GM23338 (cell line): ENCODE measurements around the gene SLC37A1. TPM values are rescaled to one million over a fixed set of nuclear protein-coding genes. Genes with fewer than 3 reads are reported as not detected.

Source experiments
- ATAC-seq: fragments of 200-7000 bp; cut with Tn5 transposase; 3 replicates; pipeline ENCODE4 v1.9.1; 2020
- DNase-seq: peaks from one replicate; pipeline ENCODE4 v3.0.0-alpha.2; 2015; ENCODE audit warnings: low spot score
- H2AFZ ChIP-seq: fragments of 200-600 bp; sonication (generic); 2 replicates; pipeline ENCODE4 v1.8.0; 2016; ENCODE audit warnings: antibody characterized with exemption, mild to moderate bottlenecking, moderate library complexity
- H3F3A ChIP-seq: fragments of 200-600 bp; sonication (generic); replicated peaks from 2 replicates; pipeline ENCODE4 v1.8.0; 2017; ENCODE audit warnings: antibody characterized with exemption, mixed run types, low read depth
- H3K27ac ChIP-seq: fragments of 200-600 bp; sonication (generic); 2 replicates; pipeline ENCODE4 v1.6.1; 2016; ENCODE audit warnings: low read depth
- H3K27me3 ChIP-seq: fragments of 200-600 bp; sonication (generic); 2 replicates; pipeline ENCODE4 v1.8.0; 2016; ENCODE audit warnings: mild to moderate bottlenecking, mixed run types, moderate library complexity; ENCODE audit not compliant: insufficient read depth
- H3K36me3 ChIP-seq: fragments of 200-600 bp; sonication (generic); 2 replicates; pipeline ENCODE4 v1.8.0; 2016; ENCODE audit warnings: mild to moderate bottlenecking; ENCODE audit not compliant: insufficient read depth
- H3K4me1 ChIP-seq: fragments of 200-600 bp; sonication (generic); 2 replicates; pipeline ENCODE4 v1.8.0; 2016; ENCODE audit warnings: mild to moderate bottlenecking, moderate library complexity; ENCODE audit not compliant: insufficient read depth
- H3K4me2 ChIP-seq: fragments of 200-600 bp; sonication (generic); 2 replicates; pipeline ENCODE4 v1.7.1; 2017; ENCODE audit warnings: mixed run types
- H3K4me3 ChIP-seq: fragments of 200-600 bp; sonication (generic); 2 replicates; pipeline ENCODE4 v1.6.1; 2016; ENCODE audit warnings: mixed run types
- H3K79me2 ChIP-seq: fragments of 200-600 bp; sonication (generic); replicated peaks from 2 replicates; pipeline ENCODE4 v1.8.0; 2017; ENCODE audit warnings: mild to moderate bottlenecking; ENCODE audit not compliant: insufficient read depth
- H3K9me2 ChIP-seq: fragments of 200-600 bp; sonication (generic); 2 replicates; pipeline ENCODE4 v1.8.0; 2017; ENCODE audit not compliant: insufficient read depth
- H4K20me1 ChIP-seq: fragments of 200-600 bp; sonication (generic); replicated peaks from 2 replicates; pipeline ENCODE4 v1.8.0; 2017; ENCODE audit warnings: mild to moderate bottlenecking; ENCODE audit not compliant: insufficient read depth
- H3K27ac Mint-ChIP-seq: 2 replicates; pipeline ENCODE4 v1.8.0; 2020; ENCODE audit warnings: inconsistent platforms, mild to moderate bottlenecking, moderate library complexity, mixed read lengths
- H3K27me3 Mint-ChIP-seq: 3 replicates; pipeline ENCODE4 v1.8.0; 2022; ENCODE audit warnings: low read depth, mild to moderate bottlenecking, moderate library complexity, mixed read lengths, inconsistent platforms; ENCODE audit not compliant: insufficient read depth, poor library complexity
- H3K36me3 Mint-ChIP-seq: 3 replicates; pipeline ENCODE4 v1.8.0; 2021; ENCODE audit warnings: low read depth, mild to moderate bottlenecking, inconsistent platforms, moderate library complexity, mixed read lengths
- H3K4me1 Mint-ChIP-seq: 3 replicates; pipeline ENCODE4 v1.8.0; 2020; ENCODE audit warnings: mild to moderate bottlenecking, inconsistent platforms, mixed read lengths
- H3K4me3 Mint-ChIP-seq: 3 replicates; pipeline ENCODE4 v1.8.0; 2021; ENCODE audit warnings: moderate library complexity, mild to moderate bottlenecking, inconsistent platforms, mixed read lengths
- H3K9me3 Mint-ChIP-seq: 3 replicates; pipeline ENCODE4 v1.8.0; 2020; ENCODE audit warnings: moderate library complexity, mild to moderate bottlenecking, inconsistent platforms, mixed read lengths
- CREB1 ChIP-seq: fragments of 250-450 bp; sonication (Bioruptor Pico); IDR thresholded peaks from 2 replicates; pipeline ENCODE4 v1.5.0; 2020; ENCODE audit warnings: low read depth, mild to moderate bottlenecking, moderate library complexity
- EZH2 ChIP-seq: fragments of 200-600 bp; sonication (generic); IDR thresholded peaks from one replicate; pipeline ENCODE4 v1.8.0; 2017; ENCODE audit warnings: antibody characterized with exemption, mild to moderate bottlenecking, low read depth; ENCODE audit not compliant: unreplicated experiment
- EZH2phosphoT487 ChIP-seq: fragments of 200-600 bp; sonication (generic); IDR thresholded peaks from one replicate; pipeline ENCODE4 v1.8.1; 2018; ENCODE audit warnings: antibody characterized with exemption; ENCODE audit not compliant: unreplicated experiment
- JUNB ChIP-seq: IDR thresholded peaks from one replicate; pipeline ENCODE4 v1.6.1; 2016; ENCODE audit warnings: antibody characterized with exemption; ENCODE audit not compliant: unreplicated experiment
- NANOG ChIP-seq: IDR thresholded peaks from 2 replicates; pipeline ENCODE4 v1.6.1; 2016; ENCODE audit warnings: antibody characterized with exemption, borderline replicate concordance
- POLR2AphosphoS5 ChIP-seq: IDR thresholded peaks from 2 replicates; pipeline ENCODE4 v1.6.1; 2016; ENCODE audit warnings: antibody characterized with exemption, low read depth
- STAT1 ChIP-seq: IDR thresholded peaks from one replicate; pipeline ENCODE4 v1.6.1; 2016; ENCODE audit warnings: antibody characterized with exemption; ENCODE audit not compliant: unreplicated experiment
- ZNF114 ChIP-seq: fragments of 250-450 bp; sonication (Bioruptor Pico); IDR thresholded peaks from 2 replicates; pipeline ENCODE4 v1.5.0; 2020; ENCODE audit warnings: mild to moderate bottlenecking, moderate library complexity
- ZNF331 ChIP-seq: fragments of 250-450 bp; sonication (Bioruptor Pico); IDR thresholded peaks from 2 replicates; pipeline ENCODE4 v1.5.0; 2020; ENCODE audit warnings: low read depth, mild to moderate bottlenecking, moderate library complexity
- polyA plus RNA-seq: library from polyadenylated mRNA; unstranded; fragments of >200 nt; fragmentation: Nextera tagmentation; extraction: Ambion mirVana; gene quantifications from 2 replicates; pipeline ENCODE4 v1.2.1, GENCODE V29; 2016
- total RNA-seq: library from RNA; depleted of rRNA; stranded (reverse); fragments of >200 nt; shearing (Covaris generic); gene quantifications from 2 replicates; pipeline ENCODE4 v1.2.3, GENCODE V29; 2014
- TF ChIP-seq, protein P1 (sequence below), 2 experiments: fragments of 200-600 bp in 1 of 2; sonication (generic) in 1 of 2; conservative IDR thresholded peaks; 2 replicates each; pipeline versions ENCODE4 v1.5.1 to v1.6.1; 2016 to 2017; ENCODE audit warnings: antibody characterized with exemption in 2 of 2, low read depth in 2 of 2, mild to moderate bottlenecking in 2 of 2, moderate library complexity in 1 of 2
- TF ChIP-seq, protein P2 (sequence below): IDR thresholded peaks from 2 replicates; pipeline ENCODE4 v1.6.1; 2016; ENCODE audit warnings: antibody characterized with exemption
- TF ChIP-seq, protein P3 (sequence below): fragments of 250-450 bp; sonication (Bioruptor Pico); IDR thresholded peaks from 2 replicates; pipeline ENCODE4 v1.5.0; 2020; ENCODE audit warnings: mild to moderate bottlenecking, moderate library complexity
- TF ChIP-seq, protein P4 (sequence below): IDR thresholded peaks from one replicate; pipeline ENCODE4 v1.6.1; 2018; ENCODE audit warnings: antibody characterized with exemption; ENCODE audit not compliant: unreplicated experiment

The SLC37A1 gene
- total and polyA plus RNA-seq, 2 experiments from 2014 or later: 14.0 to 30.3 TPM

DNA sequence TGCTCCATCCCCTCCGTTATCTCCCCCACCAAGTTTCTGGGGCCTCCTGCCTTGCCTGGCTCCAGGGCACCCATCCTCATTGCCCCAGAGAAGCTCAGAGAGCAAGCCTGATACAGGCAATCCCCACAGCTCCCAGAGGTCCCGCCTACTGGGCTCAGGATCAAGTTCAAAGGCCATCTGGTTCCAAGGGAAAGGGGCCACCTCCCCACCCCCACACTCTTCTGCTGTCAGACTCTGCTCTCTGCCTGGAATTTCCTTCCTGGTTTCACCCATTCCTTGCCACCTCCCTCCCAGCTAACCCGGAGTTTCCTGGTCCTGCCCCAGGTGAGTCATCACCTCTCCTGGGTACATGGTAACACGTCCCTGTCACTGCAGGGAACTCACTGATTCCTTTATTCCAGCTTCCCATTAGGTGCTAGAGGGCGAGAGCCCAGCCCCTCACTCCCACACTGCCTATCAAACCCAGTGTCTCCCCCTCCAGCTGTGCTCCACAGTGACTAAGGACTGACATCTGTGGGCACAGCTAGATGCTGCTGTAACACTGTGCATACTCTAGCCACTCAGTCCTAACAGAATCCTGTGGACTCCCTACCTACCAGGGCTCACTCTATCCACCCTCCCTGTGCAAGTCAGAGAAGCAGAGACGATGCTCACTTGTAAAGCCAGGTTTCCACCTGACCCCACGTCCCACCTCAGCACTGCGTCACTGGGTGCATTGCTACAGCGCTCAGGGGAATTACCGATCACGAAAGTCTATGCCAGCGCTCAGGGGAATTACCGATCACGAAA, 39.4 kb upstream of the SLC37A1 start:
- Histone ChIP-seq H3K4me1 (no peaks in the 10 kb centered on the region; the same call in 1 of the 2 replicates), H2AFZ (peak overlapping the region; percentile 52; the same call in 1 of the 2 replicates), H4K20me1 (no peaks in the 10 kb centered on the region), H3F3A (no peaks in the 10 kb centered on the region), H3K4me2 (no peak overlapping the region), H3K79me2 (no peaks in the 10 kb centered on the region), H3K27ac (no peak overlapping the region), H3K9me2 (no peaks in the 10 kb centered on the region), H3K36me3 (no peaks in the 10 kb centered on the region), H3K27me3 (no peaks in the 10 kb centered on the region), H3K4me3 (no peak overlapping the region)
- Mint-ChIP-seq H3K4me3 (no peak overlapping the region; the same call in 2 of the 3 replicates), H3K9me3 (no peaks in the 10 kb centered on the region), H3K27me3 (peaks cover 6% of the 10 kb centered on the region), H3K4me1 (peaks cover 16% of the 10 kb centered on the region), H3K36me3 (no peaks in the 10 kb centered on the region), H3K27ac (peak overlapping the region; percentile 8; the same call in 1 of the 2 replicates)
- ATAC-seq (peak; percentile 70), DNase-seq (peak; percentile 67)
- TF ChIP-seq, protein P1, sequence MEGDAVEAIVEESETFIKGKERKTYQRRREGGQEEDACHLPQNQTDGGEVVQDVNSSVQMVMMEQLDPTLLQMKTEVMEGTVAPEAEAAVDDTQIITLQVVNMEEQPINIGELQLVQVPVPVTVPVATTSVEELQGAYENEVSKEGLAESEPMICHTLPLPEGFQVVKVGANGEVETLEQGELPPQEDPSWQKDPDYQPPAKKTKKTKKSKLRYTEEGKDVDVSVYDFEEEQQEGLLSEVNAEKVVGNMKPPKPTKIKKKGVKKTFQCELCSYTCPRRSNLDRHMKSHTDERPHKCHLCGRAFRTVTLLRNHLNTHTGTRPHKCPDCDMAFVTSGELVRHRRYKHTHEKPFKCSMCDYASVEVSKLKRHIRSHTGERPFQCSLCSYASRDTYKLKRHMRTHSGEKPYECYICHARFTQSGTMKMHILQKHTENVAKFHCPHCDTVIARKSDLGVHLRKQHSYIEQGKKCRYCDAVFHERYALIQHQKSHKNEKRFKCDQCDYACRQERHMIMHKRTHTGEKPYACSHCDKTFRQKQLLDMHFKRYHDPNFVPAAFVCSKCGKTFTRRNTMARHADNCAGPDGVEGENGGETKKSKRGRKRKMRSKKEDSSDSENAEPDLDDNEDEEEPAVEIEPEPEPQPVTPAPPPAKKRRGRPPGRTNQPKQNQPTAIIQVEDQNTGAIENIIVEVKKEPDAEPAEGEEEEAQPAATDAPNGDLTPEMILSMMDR (conservative IDR thresholded peaks at IDR 0.05; ENCODE audit: low read depth in 2 of 2): no peak
- TF ChIP-seq ZNF331 (CRISPR knock-in tag): no peak
- TF ChIP-seq EZH2: no peak
- TF ChIP-seq, protein P2, sequence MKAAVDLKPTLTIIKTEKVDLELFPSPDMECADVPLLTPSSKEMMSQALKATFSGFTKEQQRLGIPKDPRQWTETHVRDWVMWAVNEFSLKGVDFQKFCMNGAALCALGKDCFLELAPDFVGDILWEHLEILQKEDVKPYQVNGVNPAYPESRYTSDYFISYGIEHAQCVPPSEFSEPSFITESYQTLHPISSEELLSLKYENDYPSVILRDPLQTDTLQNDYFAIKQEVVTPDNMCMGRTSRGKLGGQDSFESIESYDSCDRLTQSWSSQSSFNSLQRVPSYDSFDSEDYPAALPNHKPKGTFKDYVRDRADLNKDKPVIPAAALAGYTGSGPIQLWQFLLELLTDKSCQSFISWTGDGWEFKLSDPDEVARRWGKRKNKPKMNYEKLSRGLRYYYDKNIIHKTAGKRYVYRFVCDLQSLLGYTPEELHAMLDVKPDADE: no peak
- TF ChIP-seq ZNF114 (CRISPR knock-in tag): no peak
- TF ChIP-seq CREB1: no peak
- TF ChIP-seq JUNB: no peak
- TF ChIP-seq STAT1: no peak
- no peak for TF ChIP-seq POLR2AphosphoS5
- TF ChIP-seq, protein P3, sequence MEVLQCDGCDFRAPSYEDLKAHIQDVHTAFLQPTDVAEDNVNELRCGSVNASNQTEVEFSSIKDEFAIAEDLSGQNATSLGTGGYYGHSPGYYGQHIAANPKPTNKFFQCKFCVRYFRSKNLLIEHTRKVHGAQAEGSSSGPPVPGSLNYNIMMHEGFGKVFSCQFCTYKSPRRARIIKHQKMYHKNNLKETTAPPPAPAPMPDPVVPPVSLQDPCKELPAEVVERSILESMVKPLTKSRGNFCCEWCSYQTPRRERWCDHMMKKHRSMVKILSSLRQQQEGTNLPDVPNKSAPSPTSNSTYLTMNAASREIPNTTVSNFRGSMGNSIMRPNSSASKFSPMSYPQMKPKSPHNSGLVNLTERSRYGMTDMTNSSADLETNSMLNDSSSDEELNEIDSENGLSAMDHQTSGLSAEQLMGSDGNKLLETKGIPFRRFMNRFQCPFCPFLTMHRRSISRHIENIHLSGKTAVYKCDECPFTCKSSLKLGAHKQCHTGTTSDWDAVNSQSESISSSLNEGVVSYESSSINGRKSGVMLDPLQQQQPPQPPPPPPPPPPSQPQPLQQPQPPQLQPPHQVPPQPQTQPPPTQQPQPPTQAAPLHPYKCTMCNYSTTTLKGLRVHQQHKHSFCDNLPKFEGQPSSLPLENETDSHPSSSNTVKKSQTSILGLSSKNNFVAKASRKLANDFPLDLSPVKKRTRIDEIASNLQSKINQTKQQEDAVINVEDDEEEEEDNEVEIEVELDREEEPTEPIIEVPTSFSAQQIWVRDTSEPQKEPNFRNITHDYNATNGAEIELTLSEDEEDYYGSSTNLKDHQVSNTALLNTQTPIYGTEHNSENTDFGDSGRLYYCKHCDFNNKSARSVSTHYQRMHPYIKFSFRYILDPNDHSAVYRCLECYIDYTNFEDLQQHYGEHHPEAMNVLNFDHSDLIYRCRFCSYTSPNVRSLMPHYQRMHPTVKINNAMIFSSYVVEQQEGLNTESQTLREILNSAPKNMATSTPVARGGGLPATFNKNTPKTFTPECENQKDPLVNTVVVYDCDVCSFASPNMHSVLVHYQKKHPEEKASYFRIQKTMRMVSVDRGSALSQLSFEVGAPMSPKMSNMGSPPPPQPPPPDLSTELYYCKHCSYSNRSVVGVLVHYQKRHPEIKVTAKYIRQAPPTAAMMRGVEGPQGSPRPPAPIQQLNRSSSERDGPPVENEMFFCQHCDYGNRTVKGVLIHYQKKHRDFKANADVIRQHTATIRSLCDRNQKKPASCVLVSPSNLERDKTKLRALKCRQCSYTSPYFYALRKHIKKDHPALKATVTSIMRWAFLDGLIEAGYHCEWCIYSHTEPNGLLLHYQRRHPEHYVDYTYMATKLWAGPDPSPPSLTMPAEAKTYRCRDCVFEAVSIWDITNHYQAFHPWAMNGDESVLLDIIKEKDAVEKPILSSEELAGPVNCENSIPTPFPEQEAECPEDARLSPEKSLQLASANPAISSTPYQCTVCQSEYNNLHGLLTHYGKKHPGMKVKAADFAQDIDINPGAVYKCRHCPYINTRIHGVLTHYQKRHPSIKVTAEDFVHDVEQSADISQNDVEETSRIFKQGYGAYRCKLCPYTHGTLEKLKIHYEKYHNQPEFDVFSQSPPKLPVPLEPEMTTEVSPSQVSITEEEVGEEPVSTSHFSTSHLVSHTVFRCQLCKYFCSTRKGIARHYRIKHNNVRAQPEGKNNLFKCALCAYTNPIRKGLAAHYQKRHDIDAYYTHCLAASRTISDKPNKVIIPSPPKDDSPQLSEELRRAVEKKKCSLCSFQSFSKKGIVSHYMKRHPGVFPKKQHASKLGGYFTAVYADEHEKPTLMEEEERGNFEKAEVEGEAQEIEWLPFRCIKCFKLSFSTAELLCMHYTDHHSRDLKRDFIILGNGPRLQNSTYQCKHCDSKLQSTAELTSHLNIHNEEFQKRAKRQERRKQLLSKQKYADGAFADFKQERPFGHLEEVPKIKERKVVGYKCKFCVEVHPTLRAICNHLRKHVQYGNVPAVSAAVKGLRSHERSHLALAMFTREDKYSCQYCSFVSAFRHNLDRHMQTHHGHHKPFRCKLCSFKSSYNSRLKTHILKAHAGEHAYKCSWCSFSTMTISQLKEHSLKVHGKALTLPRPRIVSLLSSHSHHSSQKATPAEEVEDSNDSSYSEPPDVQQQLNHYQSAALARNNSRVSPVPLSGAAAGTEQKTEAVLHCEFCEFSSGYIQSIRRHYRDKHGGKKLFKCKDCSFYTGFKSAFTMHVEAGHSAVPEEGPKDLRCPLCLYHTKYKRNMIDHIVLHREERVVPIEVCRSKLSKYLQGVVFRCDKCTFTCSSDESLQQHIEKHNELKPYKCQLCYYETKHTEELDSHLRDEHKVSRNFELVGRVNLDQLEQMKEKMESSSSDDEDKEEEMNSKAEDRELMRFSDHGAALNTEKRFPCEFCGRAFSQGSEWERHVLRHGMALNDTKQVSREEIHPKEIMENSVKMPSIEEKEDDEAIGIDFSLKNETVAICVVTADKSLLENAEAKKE (CRISPR knock-in tag): no peak
- TF ChIP-seq, protein P4, sequence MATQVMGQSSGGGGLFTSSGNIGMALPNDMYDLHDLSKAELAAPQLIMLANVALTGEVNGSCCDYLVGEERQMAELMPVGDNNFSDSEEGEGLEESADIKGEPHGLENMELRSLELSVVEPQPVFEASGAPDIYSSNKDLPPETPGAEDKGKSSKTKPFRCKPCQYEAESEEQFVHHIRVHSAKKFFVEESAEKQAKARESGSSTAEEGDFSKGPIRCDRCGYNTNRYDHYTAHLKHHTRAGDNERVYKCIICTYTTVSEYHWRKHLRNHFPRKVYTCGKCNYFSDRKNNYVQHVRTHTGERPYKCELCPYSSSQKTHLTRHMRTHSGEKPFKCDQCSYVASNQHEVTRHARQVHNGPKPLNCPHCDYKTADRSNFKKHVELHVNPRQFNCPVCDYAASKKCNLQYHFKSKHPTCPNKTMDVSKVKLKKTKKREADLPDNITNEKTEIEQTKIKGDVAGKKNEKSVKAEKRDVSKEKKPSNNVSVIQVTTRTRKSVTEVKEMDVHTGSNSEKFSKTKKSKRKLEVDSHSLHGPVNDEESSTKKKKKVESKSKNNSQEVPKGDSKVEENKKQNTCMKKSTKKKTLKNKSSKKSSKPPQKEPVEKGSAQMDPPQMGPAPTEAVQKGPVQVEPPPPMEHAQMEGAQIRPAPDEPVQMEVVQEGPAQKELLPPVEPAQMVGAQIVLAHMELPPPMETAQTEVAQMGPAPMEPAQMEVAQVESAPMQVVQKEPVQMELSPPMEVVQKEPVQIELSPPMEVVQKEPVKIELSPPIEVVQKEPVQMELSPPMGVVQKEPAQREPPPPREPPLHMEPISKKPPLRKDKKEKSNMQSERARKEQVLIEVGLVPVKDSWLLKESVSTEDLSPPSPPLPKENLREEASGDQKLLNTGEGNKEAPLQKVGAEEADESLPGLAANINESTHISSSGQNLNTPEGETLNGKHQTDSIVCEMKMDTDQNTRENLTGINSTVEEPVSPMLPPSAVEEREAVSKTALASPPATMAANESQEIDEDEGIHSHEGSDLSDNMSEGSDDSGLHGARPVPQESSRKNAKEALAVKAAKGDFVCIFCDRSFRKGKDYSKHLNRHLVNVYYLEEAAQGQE: no peak
- TF ChIP-seq EZH2phosphoT487: no peak
- no peak for TF ChIP-seq NANOG
